Mesodermal cell (in vitro differentiated cells): Measurements from ENCODE around the gene ATP8B3.

Experiments
- H3K27ac ChIP-seq: 2 replicates; pipeline ENCODE4 v1.7.0; 2013; ENCODE audit warnings: mild to moderate bottlenecking, low read depth, low read length, moderate library complexity; ENCODE audit not compliant: severe bottlenecking
- H3K36me3 ChIP-seq: 2 replicates; pipeline ENCODE4 v1.7.1; 2013; ENCODE audit warnings: mild to moderate bottlenecking, low read length, moderate library complexity; ENCODE audit not compliant: control insufficient read depth, insufficient read depth
- H3K4me1 ChIP-seq: one replicate; pipeline ENCODE4 v1.7.1; 2013; ENCODE audit warnings: mild to moderate bottlenecking, low read length; ENCODE audit not compliant: insufficient read depth, control insufficient read depth, poor library complexity, severe bottlenecking
- H3K4me3 ChIP-seq: 2 replicates; pipeline ENCODE4 v1.7.0; 2013; ENCODE audit warnings: low read length, control low read depth, mild to moderate bottlenecking; ENCODE audit not compliant: insufficient read depth, poor library complexity, severe bottlenecking; ENCODE audit errors: extremely low read depth
- H3K9me3 ChIP-seq: 2 replicates; pipeline ENCODE4 v1.7.1; 2013; ENCODE audit warnings: mild to moderate bottlenecking, low read length, moderate library complexity; ENCODE audit not compliant: control insufficient read depth
- WGBS, 2 experiments: methylation state at CpG; one replicate each; pipeline ENCODE4 v1.1.5; 2013; ENCODE audit warnings: missing lambda C conversion rate in 2 of 2; ENCODE audit not compliant: insufficient coverage in 2 of 2; 5-methylcytosine and 5-hydroxymethylcytosine counted together

ATP8B3 gene

GRCh38 chr19:1787116-1787515 lies 25.0 kb downstream of the ATP8B3 start:
- WGBS, 2 experiments, result 76 to 86% methylated on average over 6 of the region's 8 CpGs
- H3K4me1 ChIP-seq, result no peaks in the 10 kb centered on the region
- no peak overlapping the region for H3K4me3 ChIP-seq
- no peaks in the 10 kb centered on the region for H3K36me3 ChIP-seq
- peaks cover 4% of the 10 kb centered on the region for H3K9me3 ChIP-seq
- H3K27ac ChIP-seq, result no peak overlapping the region

- H3K27ac ChIP-seq, result no peak overlapping the region
- H3K36me3 ChIP-seq, result no peaks in the 10 kb centered on the region
- WGBS, 2 experiments, result 94 to 97% methylated on average over 5 to 6 of the region's 8 CpGs
- H3K9me3 ChIP-seq, result peaks cover 7% of the 10 kb centered on the region
- no peak overlapping the region for H3K4me3 ChIP-seq
- H3K4me1 ChIP-seq, result no peaks in the 10 kb centered on the region
These were observed 25.4 kb downstream of the ATP8B3 start for GRCh38 chr19:1786668-1787067.

GRCh38 chr19:1785310-1785709 lies 26.8 kb downstream of the ATP8B3 start:
- Histone ChIP-seq H3K9me3 (peaks cover 7% of the 10 kb centered on the region), H3K27ac (no peak overlapping the region), H3K4me3 (no peak overlapping the region), H3K4me1 (no peaks in the 10 kb centered on the region), H3K36me3 (no peaks in the 10 kb centered on the region)
- 93 to 96% methylated on average over 19 of the region's 19 CpGs for WGBS, 2 experiments

- no peak overlapping the region for H3K4me3 ChIP-seq
- no peaks in the 10 kb centered on the region for H3K36me3 ChIP-seq
- peaks cover 7% of the 10 kb centered on the region for H3K9me3 ChIP-seq
- no peaks in the 10 kb centered on the region for H3K4me1 ChIP-seq
- no peak overlapping the region for H3K27ac ChIP-seq
- WGBS, 2 experiments, result 74 to 88% methylated on average over 9 of the region's 9 CpGs
These were observed 28.2 kb downstream of the ATP8B3 start for GRCh38 chr19:1783874-1784273.

- Histone ChIP-seq H3K9me3 (peaks cover 7% of the 10 kb centered on the region), H3K4me3 (no peak overlapping the region), H3K36me3 (no peaks in the 10 kb centered on the region), H3K4me1 (no peaks in the 10 kb centered on the region), H3K27ac (no peak overlapping the region)
- 69 to 96% methylated on average over 2 to 4 of the region's 4 CpGs for WGBS, 2 experiments
These were observed 28.7 kb downstream of the ATP8B3 start for GRCh38 chr19:1783354-1783753.

- Histone ChIP-seq H3K4me3 (no peak overlapping the region), H3K9me3 (peaks cover 7% of the 10 kb centered on the region), H3K4me1 (no peaks in the 10 kb centered on the region), H3K36me3 (no peaks in the 10 kb centered on the region), H3K27ac (no peak overlapping the region)
- WGBS, 2 experiments, result 87 to 96% methylated on average over 5 to 7 of the region's 7 CpGs
These were observed 29.6 kb downstream of the ATP8B3 start for GRCh38 chr19:1782521-1782920.

- Histone ChIP-seq H3K27ac (no peak overlapping the region), H3K4me1 (no peaks in the 10 kb centered on the region), H3K4me3 (no peak overlapping the region), H3K9me3 (peaks cover 9% of the 10 kb centered on the region), H3K36me3 (no peaks in the 10 kb centered on the region)
- 45 to 60% methylated on average over 7 to 10 of the region's 14 CpGs for WGBS, 2 experiments
These were observed 31.7 kb downstream of the ATP8B3 start for GRCh38 chr19:1780272-1780958.

GRCh38 chr19:1779574-1779973 lies 32.5 kb downstream of the ATP8B3 start:
- no peak overlapping the region for H3K27ac ChIP-seq
- no peaks in the 10 kb centered on the region for H3K4me1 ChIP-seq
- WGBS, 2 experiments, result 37 to 43% methylated on average over 10 to 16 of the region's 16 CpGs
- H3K9me3 ChIP-seq, result peaks cover 13% of the 10 kb centered on the region
- H3K4me3 ChIP-seq, result no peak overlapping the region
- H3K36me3 ChIP-seq, result no peaks in the 10 kb centered on the region

- Histone ChIP-seq H3K9me3 (peaks cover 9% of the 10 kb centered on the region), H3K4me1 (no peaks in the 10 kb centered on the region), H3K4me3 (no peak overlapping the region), H3K27ac (no peak overlapping the region), H3K36me3 (no peaks in the 10 kb centered on the region)
- 54 to 76% methylated on average over 7 of the region's 10 CpGs for WGBS, 2 experiments
These were observed 34.9 kb downstream of the ATP8B3 start for GRCh38 chr19:1777149-1777548.

GRCh38 chr19:1776606-1777147 lies 35.4 kb downstream of the ATP8B3 start:
- Histone ChIP-seq H3K27ac (no peak overlapping the region), H3K4me3 (no peak overlapping the region), H3K9me3 (peaks cover 6% of the 10 kb centered on the region), H3K4me1 (no peaks in the 10 kb centered on the region), H3K36me3 (no peaks in the 10 kb centered on the region)
- WGBS, 2 experiments, result 5 to 9% methylated on average over 8 to 11 of the region's 23 CpGs

GRCh38 chr19:1775951-1776605 lies 36.0 kb downstream of the ATP8B3 start:
- H3K4me1 ChIP-seq, result no peaks in the 10 kb centered on the region
- H3K9me3 ChIP-seq, result peaks cover 12% of the 10 kb centered on the region
- H3K27ac ChIP-seq, result no peak overlapping the region
- no peaks in the 10 kb centered on the region for H3K36me3 ChIP-seq
- H3K4me3 ChIP-seq, result no peak overlapping the region
- WGBS, 2 experiments, result 4 to 5% methylated on average over 28 to 39 of the region's 50 CpGs
